Measurements from ENCODE around the gene C10orf88.

- TF ChIP-seq CTCF (IDR thresholded peaks at IDR 0.05) (no peak), POLR2A (IDR thresholded peaks at IDR 0.05) (no peak)
These were observed 39.8 kb upstream of the C10orf88 start for GRCh38 chr10:122993797-122994336.
